ENCODE data around the gene LPP.

DNA sequence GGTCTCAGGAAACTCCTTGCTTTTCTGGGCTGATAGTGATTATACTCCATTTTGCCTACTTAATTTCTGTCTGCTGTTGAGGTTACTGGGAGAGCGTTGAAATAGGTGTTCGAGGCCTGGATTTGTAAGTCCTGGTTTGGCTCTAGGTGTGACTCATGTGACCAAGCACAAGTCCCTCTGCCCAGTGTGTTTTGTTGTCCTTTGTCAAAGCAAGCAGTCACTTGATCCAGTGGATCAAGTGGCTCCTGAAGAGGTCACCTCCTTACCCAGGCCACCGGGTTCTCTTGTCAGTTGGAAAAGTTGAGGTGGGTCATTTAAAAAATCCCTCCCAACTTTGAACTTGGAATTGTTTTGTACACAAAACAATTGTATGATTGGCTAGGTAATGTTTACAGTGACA is 70.0 kb downstream of the LPP start:
- TF ChIP-seq EP300 (IDR thresholded peaks at IDR 0.05; ENCODE audit: borderline replicate concordance in 1 of 2, control insufficient read depth in 1 of 2, low read depth in 2 of 2, low read length in 2 of 2) (no peak), CHD1 (IDR thresholded peaks at IDR 0.05; ENCODE audit: low read depth, low read length) (no peak), EZH2 (IDR thresholded peaks at IDR 0.05; ENCODE audit: borderline replicate concordance, control insufficient read depth, low read depth, low read length) (no peak), POLR2A (IDR thresholded peaks at IDR 0.05; ENCODE audit: low read depth, low read length) (no peak)
- TF ChIP-seq, protein P1, sequence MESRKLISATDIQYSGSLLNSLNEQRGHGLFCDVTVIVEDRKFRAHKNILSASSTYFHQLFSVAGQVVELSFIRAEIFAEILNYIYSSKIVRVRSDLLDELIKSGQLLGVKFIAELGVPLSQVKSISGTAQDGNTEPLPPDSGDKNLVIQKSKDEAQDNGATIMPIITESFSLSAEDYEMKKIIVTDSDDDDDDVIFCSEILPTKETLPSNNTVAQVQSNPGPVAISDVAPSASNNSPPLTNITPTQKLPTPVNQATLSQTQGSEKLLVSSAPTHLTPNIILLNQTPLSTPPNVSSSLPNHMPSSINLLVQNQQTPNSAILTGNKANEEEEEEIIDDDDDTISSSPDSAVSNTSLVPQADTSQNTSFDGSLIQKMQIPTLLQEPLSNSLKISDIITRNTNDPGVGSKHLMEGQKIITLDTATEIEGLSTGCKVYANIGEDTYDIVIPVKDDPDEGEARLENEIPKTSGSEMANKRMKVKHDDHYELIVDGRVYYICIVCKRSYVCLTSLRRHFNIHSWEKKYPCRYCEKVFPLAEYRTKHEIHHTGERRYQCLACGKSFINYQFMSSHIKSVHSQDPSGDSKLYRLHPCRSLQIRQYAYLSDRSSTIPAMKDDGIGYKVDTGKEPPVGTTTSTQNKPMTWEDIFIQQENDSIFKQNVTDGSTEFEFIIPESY (IDR thresholded peaks at IDR 0.05), result no peak
- TF ChIP-seq, protein P2, sequence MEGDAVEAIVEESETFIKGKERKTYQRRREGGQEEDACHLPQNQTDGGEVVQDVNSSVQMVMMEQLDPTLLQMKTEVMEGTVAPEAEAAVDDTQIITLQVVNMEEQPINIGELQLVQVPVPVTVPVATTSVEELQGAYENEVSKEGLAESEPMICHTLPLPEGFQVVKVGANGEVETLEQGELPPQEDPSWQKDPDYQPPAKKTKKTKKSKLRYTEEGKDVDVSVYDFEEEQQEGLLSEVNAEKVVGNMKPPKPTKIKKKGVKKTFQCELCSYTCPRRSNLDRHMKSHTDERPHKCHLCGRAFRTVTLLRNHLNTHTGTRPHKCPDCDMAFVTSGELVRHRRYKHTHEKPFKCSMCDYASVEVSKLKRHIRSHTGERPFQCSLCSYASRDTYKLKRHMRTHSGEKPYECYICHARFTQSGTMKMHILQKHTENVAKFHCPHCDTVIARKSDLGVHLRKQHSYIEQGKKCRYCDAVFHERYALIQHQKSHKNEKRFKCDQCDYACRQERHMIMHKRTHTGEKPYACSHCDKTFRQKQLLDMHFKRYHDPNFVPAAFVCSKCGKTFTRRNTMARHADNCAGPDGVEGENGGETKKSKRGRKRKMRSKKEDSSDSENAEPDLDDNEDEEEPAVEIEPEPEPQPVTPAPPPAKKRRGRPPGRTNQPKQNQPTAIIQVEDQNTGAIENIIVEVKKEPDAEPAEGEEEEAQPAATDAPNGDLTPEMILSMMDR (IDR thresholded peaks at IDR 0.05 in 2 of 3, conservative IDR thresholded peaks at IDR 0.05 in 1 of 3; ENCODE audit: control insufficient read depth in 2 of 3, extremely low read depth in 1 of 3, insufficient read depth in 1 of 3, low read depth in 3 of 3, low read length in 3 of 3), result no peak

All from GM12878 (cell line).